ENCODE measurements around the gene PHLDA1.

Gene PHLDA1

GRCh38 chr12:75997658-75998057 lies 33.9 kb downstream of the PHLDA1 start:
- H3K36me3 ChIP-seq = no peaks in the 10 kb centered on the region
- no peaks in the 10 kb centered on the region for H3K4me1 ChIP-seq (ENCODE audit: control insufficient read depth in 1 of 2, insufficient read depth in 1 of 2, low read depth in 1 of 2, low read length in 1 of 2)
- no peak overlapping the region for H3K27ac ChIP-seq
- no peaks in the 10 kb centered on the region for H3K9me3 ChIP-seq
- no peak overlapping the region for H3K4me3 ChIP-seq (ENCODE audit: low read depth in 1 of 2, low read length in 1 of 2)
- no peaks in the 10 kb centered on the region for H3K27me3 ChIP-seq
- no peak for TF ChIP-seq CTCF (IDR thresholded peaks at IDR 0.05)

GRCh38 chr12:75996861-75997447 lies 34.6 kb downstream of the PHLDA1 start:
- no peak overlapping the region for H3K4me3 ChIP-seq (ENCODE audit: low read depth in 1 of 2, low read length in 1 of 2)
- H3K27me3 ChIP-seq = peaks cover 2% of the 10 kb centered on the region
- no peak overlapping the region for H3K27ac ChIP-seq
- no peak for TF ChIP-seq CTCF (IDR thresholded peaks at IDR 0.05)
- no peaks in the 10 kb centered on the region for H3K36me3 ChIP-seq
- H3K4me1 ChIP-seq (ENCODE audit: control insufficient read depth in 1 of 2, insufficient read depth in 1 of 2, low read depth in 1 of 2, low read length in 1 of 2) = no peaks in the 10 kb centered on the region
- no peaks in the 10 kb centered on the region for H3K9me3 ChIP-seq

GRCh38 chr12:75995691-75996090 lies 35.9 kb downstream of the PHLDA1 start:
- Histone ChIP-seq H3K36me3 (no peaks in the 10 kb centered on the region), H3K27me3 (peaks cover 4% of the 10 kb centered on the region), H3K9me3 (no peaks in the 10 kb centered on the region), H3K27ac (no peak overlapping the region), H3K4me3 (ENCODE audit: low read depth in 1 of 2, low read length in 1 of 2) (no peak overlapping the region), H3K4me1 (ENCODE audit: control insufficient read depth in 1 of 2, insufficient read depth in 1 of 2, low read depth in 1 of 2, low read length in 1 of 2) (no peaks in the 10 kb centered on the region)
- TF ChIP-seq CTCF (IDR thresholded peaks at IDR 0.05) = no peak

- Histone ChIP-seq H3K4me1 (ENCODE audit: control insufficient read depth in 1 of 2, insufficient read depth in 1 of 2, low read depth in 1 of 2, low read length in 1 of 2) (no peaks in the 10 kb centered on the region), H3K4me3 (ENCODE audit: low read depth in 1 of 2, low read length in 1 of 2) (no peak overlapping the region), H3K36me3 (no peaks in the 10 kb centered on the region), H3K27me3 (peaks cover 4% of the 10 kb centered on the region), H3K27ac (no peak overlapping the region), H3K9me3 (no peaks in the 10 kb centered on the region)
- no peak for TF ChIP-seq CTCF (IDR thresholded peaks at IDR 0.05)
These were observed 37.4 kb downstream of the PHLDA1 start for GRCh38 chr12:75994069-75994740.

GRCh38 chr12:75991753-75992152 lies 39.8 kb downstream of the PHLDA1 start:
- Histone ChIP-seq H3K36me3 (no peaks in the 10 kb centered on the region), H3K4me3 (ENCODE audit: low read depth in 1 of 2, low read length in 1 of 2) (no peak overlapping the region), H3K27ac (no peak overlapping the region), H3K27me3 (peaks cover 4% of the 10 kb centered on the region), H3K9me3 (no peaks in the 10 kb centered on the region), H3K4me1 (ENCODE audit: control insufficient read depth in 1 of 2, insufficient read depth in 1 of 2, low read depth in 1 of 2, low read length in 1 of 2) (no peaks in the 10 kb centered on the region)
- TF ChIP-seq CTCF (IDR thresholded peaks at IDR 0.05) = no peak
